HuH-7 (cell line): ENCODE data around the gene AJM1.
A peak's percentile ranks its signal among the peaks of the same experiment; 100 is the strongest.
"Not testable (repeated sequence)": the region's sequence is repeated elsewhere in the genome, so short reads cannot be mapped to it uniquely, and the experiment has no call there.

Experiments
- DNase-seq: peaks from one replicate; pipeline ENCODE4 v3.0.0; 2011; ENCODE audit warnings: low spot score

AJM1 gene

DNA sequence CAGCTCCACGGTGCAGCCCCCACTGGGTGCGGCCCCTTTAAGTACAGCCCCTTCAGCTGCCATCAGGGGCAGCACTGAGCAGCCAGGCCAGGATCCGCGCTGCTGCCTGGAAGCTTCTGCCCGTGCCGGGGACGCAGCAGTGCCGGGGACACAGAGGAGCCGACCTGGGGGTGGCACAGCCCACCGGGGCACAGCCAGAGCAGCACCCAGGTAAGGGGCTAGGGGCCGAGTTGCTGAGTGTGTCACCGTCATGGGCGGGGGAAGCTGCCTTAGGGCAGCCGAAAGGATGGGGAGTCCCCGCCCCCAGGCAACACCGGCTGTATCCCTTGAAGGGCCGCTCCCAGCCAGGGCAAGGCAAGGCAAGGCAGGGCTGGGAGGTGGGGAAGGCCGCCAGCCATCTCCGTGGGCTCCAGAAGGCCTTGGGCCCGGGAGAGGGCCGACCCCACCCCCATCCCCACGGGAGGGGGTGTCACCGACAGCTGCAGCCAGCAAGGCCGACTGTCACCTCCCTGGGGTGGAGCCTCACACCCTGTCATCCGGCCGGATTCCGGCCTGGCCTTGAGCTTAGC lies at the start of gene AJM1:
TSS of gene AJM1 (plus strand) at position 99 of the 569 bp plus-strand sequence. CDS start 1,937 bp downstream, outside the sequence.
- DNase-seq = peak; percentile 93

GRCh38 chr9:136793086-136793946 lies 49.0 kb upstream of the AJM1 start:
- no peak for DNase-seq

GRCh38 chr9:136794281-136794999 lies 47.8 kb upstream of the AJM1 start:
- DNase-seq = no peak

DNA sequence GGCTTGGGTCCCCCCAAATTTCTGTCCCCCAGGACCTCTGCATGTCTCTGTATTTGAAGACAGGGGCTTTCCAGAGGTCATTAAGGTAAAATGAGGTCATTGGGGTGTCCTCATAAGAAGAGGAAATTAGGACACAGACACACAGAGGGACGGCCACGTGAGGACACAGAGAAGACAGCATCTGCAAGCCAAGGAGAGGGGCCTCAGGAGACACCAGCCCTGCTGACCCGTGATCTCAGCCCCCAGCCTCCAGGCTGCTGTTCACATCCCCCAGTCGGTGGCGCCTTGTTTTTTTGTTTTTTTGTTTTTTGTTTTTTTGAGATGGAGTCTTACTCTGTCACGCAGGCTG lies 47.3 kb upstream of the AJM1 start:
- no peak for DNase-seq

- DNase-seq = no peak
Observed at GRCh38 chr9:136796238-136796774, 46.0 kb upstream of the AJM1 start, which contains the start of gene CCDC183. Gene CCDC183, plus strand, starts transcription at chr9:136796338. Its CDS starts 60 bp downstream, at chr9:136796398.

GRCh38 chr9:136796775-136797347 lies 45.4 kb upstream of the AJM1 start:
- DNase-seq = not testable (repeated sequence)

DNA sequence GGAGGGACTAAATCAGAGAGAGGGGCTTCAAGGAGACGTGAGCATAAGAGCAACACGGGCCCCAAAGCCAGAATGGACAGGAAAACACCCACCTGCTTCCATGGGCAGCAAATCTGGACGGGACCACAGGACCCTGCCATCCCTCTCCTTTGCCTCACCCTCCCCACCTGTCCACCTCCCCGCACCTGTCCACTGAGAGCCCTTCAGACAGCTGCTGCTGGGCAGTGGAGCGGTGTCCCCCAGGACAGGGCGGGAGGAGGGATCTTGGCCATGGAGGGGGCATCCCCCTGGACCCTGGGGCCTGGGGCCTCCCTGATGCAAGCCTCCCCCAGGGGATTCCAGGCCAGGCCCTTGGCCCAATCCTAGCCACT lies 43.6 kb upstream of the AJM1 start:
- DNase-seq = no peak

DNA sequence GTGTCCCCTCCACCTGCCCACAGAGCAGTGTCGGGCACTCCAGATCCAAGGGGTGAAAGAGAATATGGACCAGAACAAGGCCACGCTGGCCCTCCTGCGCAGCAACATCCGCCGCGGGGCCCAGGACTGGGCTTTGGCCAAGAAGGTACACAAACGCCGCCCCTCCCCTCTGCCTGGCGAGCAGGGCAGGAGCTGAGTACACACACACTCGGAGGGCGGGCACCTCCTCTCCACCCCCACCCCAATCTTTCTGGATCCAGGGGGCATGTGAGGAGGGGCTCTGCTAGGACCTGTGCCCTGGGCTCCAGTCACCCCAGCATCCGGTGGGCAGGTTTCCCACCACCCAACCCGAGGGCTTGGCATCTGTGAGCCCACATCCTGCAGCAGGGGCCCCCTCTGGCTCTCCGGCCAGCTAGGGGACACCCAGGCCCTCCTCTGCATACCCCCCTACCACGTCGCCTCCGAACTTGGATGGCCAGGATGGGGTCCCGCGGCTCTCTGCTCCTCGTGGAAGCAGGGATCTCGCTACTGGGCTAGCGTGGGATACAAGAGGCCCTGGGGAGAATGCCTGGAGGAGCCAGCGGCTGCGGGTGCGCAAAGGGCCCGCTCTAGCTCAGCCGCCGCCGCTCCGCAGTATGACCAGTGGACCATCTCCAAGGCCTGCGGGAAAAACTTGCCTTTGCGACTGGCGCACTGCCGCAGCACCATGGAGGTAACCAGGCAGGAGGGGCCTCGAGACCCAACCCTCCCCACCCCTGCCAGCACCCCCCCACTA lies 43.0 kb upstream of the AJM1 start:
- no peak for DNase-seq

- peak; percentile 89 for DNase-seq
Observed at GRCh38 chr9:136799854-136800657, 42.2 kb upstream of the AJM1 start.

DNA sequence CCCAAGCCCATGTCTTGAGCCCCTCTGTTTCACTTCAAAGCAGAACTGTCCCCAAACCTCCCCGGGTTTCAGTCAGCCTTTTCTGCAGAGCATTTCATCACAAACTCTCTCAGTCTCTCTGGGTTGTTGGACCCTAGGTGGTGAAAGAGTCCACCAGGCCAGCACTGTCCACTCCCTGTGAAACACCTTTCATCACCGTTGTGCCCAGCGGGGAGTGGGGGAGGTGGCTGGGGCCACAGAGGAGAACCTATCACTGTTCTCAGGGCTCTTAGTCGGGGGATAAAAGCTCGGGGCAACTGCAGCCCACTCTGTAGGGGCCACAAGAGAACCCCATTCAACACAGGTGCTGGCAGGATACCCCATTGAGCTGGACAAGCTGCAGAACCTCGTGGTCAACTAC lies 40.0 kb upstream of the AJM1 start:
- DNase-seq = no peak

GRCh38 chr9:136803009-136803550 lies 39.2 kb upstream of the AJM1 start:
- not testable (repeated sequence) for DNase-seq

DNA sequence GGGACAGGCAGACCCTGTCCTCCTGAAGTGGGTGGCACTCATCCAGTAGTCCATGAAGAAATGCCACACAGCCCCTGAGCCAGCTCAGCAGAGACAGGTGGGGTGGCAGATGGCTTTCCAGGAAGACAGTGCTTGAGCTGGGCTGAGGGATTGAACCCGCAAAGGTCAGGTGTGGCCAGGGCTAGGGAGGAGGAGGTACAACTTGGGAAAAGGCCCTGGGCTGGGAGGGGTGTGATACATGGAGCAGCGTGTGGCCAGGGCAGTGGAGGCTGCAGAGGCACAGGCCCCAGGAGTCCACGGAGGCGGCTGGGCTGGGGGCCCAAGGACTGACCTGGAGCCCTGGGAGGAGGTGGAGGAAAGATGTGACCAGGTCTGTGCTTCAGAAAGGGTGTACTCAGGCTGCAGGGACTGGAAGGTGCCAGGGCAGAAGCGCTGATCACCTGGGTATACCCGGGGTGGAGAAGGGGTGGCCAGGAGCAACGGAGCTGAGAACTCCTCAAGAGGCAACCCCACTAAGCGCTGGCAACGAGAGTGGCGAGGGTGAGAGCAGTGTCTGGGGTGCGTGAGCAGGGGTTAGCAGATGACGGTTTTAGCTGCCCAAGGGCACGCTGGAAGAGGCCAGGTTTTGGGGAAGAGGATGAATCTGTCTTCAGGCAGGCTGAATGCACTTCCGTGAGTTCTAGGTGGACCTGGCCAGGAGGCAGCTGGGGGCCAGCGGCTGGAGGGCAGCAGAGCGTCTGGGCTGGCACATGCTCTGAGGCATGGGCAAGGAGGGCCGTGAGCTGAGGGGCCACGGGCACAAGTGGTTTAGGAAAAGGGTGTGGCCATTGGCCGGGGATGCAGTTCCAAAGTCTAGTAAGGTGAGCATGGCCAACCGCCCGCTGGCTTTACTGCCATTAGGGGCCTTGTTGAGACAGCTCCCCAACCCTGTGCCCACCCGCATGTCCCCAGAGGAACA lies 38.4 kb upstream of the AJM1 start:
- no peak for DNase-seq

DNA sequence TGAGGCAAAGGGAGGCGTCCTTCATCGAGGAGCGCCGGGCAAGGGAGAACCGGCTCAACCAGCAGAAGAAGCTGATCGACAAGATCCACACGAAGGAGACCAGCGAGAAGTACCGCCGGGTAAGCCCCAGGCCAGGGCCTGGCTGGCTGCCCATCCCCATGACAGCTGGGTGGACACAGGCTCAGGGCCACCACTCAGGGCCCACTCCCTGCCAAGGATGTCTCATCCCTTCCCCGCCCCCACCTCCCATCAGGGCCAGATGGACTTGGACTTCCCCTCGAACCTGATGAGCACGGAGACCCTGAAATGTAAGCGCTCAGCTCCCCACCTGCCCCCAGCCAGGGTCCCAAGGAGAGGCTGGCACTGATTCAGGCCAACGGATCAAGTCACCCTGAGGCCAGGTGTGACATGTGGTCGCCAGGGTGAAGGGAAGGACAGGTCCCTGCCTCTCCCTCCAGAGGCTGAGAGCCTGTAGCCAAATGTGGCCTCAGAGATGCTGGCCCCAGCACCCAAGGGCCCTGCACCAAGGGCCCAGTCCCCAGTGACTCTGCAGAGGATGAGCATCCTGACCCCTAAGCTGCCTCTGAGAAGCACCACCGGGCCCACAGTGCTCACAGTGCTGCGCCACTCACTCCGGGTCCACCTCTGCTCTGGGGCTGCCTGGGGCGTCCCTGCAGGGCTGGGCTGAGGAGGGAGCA lies 37.6 kb upstream of the AJM1 start:
- DNase-seq = no peak

GRCh38 chr9:136805207-136805740 lies 37.0 kb upstream of the AJM1 start:
- no peak for DNase-seq

DNA sequence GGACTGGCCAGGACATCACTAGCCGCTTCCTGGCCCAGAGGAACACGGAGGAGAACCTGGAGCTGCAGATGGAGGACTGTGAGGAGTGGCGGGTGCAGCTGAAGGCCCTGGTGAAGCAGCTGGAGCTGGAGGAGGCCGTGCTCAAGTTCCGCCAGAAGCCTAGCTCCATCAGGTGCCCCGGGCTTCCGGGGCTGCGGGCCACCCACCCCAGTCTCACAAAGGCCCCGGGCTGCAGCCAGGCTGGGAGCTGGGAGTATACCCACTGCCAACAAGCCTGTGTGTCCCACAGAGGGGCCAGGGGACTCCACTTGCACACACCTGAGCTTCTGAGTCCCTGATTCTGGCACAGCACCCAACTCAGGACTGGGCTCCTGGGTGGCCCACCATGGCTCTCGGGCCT lies 36.2 kb upstream of the AJM1 start:
- DNase-seq = no peak

GRCh38 chr9:136806631-136807201 lies 35.6 kb upstream of the AJM1 start:
- DNase-seq = no peak

- DNase-seq = peak; percentile 96
Observed at GRCh38 chr9:136807281-136808074, 34.8 kb upstream of the AJM1 start, which contains the start of gene RABL6. Gene RABL6, plus strand, starts transcription at chr9:136807948. Its CDS starts 249 bp downstream, at chr9:136808197.
